NCI-H1105 treated with DMSO at 0.1 percent for 48 hours (cell line): ENCODE data around the gene SULF2.
"Not testable (repeated sequence)": the region's sequence is repeated elsewhere in the genome, so short reads cannot be mapped to it uniquely, and the experiment has no call there.

Source experiments
- DNase-seq: peaks from one replicate; lab custom pipeline; 2025; lab: John Stamatoyannopoulos, UW

SULF2 gene

DNA sequence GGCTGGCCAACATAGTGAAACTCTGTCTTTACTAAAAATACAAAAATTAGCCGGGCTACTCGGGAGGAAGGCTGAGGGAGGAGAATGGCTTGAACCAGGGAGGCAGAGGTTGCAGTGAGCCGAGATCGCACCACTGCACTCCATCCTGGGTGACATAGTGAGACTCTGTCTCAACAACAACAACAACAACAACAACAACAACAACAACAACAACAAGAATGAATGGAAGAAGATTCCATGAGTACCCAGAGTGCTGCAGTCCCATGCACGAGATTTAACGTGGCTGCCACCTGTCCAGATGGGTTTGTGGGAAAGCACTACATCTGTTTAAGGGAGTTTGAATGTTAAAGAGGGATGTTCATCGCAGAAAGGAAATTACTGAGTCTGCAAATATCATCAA, 19.7 kb upstream of the SULF2 start:
- not testable (repeated sequence) for DNase-seq

DNA sequence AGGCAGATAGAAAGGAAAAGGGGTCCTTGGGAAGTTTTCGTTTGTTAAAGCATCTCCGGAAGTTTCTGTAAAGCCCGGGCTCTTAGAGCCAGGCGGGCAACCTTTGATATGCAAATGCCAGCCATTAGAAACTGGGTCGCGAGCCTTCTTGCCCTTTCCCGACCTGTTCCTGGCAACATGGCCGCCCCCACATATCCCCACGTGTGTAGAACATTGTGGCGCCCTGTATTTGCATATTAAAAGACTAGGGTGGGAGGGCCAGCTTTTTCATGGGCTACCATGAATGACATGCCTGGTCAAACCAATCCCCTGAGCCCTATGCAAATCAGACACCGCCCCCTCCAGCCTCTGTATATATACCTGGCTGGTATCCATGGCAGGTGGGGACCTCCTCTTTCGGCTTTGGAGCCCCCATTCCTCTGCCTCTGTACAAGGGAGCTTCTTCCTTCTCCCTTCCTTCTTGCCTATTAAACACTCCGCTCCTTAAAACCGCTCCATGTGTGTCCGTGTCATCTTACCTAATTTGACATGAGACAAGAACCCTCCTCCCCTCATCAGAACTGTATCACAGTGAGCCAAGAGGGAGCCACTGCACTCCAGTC, 19.0 kb upstream of the SULF2 start:
- not testable (repeated sequence) for DNase-seq

DNA sequence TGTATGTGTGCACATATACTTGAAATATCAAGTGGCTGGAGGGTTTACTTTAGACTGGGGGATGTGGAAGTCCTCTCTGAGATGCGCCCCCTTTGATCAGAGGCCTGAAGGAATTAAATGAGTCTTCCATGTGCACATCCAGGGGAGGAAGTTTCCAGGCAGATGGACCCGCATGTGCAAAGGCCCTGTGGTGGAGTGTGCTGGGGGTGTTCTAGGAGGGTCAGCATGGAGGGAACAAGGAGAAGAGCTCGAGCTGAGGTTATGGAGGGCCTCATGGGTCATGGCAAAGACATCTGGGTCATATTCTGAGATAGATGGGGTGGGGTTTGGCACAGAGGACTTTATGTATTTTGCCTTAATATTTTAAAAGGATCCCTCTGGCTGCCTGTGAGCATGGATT, 17.7 kb upstream of the SULF2 start:
- no peak for DNase-seq

DNA sequence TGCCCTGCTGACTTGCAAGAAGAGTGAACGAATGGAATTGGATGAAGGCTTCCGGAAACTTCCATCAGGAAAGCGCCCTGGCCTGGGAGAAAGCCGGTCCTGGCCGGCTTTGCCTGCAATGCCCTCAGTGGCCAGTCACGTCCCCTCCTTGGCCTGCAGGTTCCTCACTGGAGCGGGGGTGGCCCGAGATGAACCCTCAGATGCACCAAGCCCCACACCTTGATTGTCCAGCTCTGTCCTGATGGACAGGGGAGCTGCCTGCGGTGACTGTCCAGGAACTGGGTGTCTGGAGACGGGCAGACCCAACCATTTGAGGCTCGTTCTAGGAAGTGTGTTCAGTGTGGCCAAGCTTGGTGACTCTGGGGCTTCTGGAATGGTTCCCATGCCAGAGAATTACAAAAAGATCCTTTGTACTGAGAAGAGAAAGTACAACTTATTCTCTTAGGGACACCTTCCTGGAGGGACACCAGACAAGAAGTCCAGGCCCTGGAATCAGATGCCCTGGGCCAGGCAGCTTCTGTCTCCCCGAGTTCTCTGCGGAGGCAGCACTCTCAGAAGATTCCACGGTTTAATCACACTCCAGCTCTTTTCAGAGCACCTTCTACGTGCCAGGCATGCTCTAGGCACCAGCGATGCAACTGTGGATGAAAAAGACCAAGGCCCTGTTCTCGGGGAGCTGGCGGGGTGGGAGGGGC, 17.1 kb upstream of the SULF2 start:
- no peak for DNase-seq

DNA sequence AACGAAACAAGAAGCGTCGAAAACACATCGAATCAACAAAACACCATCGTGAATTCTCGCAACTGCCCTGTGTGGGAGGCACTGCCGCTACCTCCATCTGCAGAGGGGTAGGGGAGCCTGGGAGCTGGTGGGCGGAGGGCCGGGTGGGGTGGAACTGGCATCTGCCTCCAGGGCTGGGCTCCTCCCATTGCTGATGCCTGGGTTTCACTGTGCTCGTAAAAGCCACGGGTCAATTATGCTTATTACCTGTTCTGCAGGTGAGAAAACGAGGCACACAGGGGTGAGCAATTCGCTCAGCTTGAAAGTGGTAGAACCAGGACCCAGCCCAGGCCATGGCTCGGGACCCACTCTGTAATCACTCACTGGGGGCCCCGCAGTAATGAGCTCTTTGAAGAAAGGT, 16.5 kb upstream of the SULF2 start:
- DNase-seq = no peak

DNA sequence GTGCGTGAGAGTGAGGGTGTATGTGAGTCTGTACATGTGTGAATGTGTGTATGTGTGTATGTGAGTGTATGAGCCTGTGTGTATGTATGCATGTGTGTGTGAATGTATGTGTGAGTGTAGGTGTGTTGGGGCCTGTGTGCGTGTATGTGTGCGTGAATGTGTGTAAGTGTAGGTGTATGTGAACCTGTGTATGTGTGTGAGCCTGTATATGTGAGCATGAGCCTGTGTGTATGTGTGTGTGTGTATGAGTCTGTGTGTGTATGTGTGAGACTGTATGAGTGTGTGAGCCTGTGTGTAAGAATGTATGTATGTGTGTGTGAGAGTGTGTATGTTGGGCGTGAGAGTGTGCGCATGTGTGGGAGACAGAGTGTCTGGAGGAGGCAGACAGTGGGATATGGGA, 15.8 kb upstream of the SULF2 start:
- DNase-seq = no peak

DNA sequence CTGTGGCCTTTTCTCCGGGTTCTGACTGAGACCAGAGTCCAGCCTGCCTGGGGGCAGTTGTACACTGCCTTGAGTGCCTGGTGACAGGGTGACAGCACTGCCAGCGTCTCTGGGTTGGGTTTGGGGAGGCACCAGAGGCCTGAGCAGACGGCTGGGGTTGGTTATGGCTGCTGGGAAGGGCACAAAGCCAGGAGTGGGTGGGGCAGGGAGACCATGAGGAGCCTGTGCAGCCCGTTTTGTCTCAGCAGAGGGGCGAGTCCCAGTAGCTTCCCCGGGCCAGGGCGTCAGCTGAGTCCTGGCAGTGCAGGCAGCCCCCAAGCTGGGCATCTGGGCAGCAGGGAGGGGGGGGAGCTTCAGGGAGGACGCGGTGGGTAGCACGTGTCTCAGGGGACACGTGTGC, 15.3 kb upstream of the SULF2 start:
- DNase-seq = no peak

DNA sequence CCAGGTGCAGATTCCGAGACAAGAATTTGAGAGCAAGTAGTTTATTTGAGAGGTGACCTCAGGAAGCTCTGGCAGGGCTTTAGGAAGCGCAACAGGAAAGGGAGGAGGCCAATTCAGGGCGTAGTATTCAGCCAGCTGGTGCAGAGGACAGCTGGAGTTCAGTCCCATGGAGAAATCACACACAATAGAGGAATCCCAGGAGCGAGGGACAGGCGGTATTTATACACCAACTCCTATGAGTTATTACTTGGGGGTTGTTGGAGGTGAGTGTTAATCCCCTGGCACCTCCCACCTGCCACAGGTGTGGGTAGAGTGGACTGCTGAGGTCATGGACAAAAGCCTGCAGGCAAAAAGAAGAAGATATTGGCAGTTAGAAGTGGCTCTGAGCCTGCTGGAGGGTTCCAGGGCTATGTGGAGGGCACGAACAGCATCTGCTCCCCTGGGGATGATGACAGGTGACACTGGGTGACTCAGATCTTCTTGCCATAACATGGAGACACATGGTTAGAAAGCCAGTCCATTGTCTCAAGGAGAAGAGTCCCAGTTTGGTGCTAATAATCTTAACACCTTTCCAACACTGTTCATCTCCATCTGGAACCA, 13.9 kb upstream of the SULF2 start:
- DNase-seq = no peak

DNA sequence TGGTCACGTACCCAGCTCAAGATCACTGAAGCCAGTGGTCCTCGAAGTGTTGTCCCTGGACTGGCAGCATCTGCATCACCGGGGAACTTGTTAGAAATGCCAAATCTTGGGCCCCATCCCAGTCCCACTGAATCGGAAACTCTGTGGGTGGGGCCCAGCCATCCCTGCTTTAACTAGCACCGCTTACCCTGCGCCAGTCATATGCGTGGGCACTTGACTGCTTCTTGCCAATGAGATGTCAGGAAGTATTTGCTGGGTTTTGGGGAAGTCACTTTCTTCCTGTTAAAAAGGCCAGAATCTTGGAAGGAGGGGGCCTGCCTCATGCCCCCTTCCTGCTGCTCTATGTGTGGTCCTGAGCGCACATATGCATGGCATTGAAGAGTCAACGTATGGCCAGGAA, 11.7 kb upstream of the SULF2 start:
- no peak for DNase-seq

DNA sequence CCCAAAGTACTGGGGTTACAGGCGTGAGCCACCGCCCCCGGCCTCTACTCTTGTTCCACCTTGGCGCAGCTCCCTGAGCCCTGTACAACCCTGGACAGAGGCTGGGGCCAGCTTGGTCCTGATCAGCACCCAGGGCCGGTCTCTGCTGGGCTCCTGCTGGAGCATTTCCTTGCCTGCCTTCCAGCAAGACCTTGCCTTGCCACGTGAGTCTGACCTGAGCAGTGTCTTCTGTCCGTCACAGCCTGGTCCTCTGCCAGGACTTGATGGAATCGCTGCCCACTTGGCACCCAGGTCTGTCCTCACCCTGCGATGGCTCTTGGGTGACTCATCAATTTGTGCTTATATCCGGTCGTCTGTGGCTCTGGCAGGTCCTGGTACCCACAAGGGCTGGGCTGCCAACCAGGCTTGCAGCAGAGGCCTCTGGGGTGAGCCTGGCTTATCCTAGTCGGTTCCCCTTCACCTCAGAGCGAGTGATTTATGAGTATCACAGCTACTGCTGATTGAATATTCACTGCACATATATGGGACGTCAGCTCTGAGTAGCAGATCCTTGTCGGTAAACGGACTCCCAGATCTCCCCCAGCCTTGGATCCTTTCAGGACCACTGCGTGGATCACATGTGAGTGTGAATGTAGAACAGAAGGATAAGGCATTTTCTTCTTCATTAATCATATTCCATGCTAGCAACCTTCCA, 10.1 kb upstream of the SULF2 start:
- no peak for DNase-seq

DNA sequence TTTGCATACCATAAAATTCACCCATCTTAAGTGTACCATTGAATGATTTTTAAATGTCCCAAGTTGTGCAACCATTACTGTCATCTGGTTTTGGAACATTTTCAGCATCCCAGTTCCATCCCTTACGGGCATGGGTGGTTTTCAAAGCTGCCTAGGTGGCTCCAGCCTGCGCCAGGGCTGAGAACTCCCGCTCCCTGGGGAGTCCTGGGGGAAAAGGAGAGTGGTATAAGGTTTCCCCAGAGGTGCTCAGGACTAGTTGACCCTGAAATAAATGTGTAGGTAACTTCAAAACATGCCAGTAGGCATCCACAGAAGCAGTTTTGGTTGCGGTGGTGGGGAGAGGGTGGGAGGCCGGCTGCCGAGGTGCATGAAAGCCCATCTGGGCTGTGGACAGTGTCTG, 9.0 kb upstream of the SULF2 start:
- not testable (repeated sequence) for DNase-seq

DNA sequence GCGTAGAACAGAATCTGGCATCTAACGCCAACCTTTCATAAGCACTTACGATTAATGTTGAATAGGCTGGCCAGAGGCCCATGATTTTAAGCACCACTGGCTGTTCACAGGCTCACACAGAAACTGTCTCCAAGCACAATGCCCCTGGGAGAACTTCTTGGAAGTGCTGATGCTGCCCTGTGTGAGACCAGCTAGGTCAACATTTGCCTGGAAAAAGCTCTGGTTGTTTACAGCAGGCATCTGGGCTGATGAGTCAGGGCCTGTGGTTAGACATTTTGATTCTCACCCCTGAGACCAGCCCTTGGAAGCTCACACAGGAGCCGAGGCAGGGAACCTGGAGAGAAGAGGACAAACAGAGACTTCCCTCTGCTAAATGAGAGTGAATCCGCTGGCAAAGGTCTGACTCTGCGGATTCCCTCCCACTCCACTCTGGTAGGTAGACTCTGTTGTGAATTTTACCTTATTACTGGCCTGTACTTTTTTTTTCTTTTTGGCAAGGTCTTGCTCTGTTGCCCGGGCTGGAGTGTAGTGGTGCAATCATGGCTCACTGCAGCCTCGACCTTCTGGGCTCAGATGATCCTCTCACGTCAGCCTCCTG, 6.8 kb upstream of the SULF2 start:
- DNase-seq = peak; percentile 14

DNA sequence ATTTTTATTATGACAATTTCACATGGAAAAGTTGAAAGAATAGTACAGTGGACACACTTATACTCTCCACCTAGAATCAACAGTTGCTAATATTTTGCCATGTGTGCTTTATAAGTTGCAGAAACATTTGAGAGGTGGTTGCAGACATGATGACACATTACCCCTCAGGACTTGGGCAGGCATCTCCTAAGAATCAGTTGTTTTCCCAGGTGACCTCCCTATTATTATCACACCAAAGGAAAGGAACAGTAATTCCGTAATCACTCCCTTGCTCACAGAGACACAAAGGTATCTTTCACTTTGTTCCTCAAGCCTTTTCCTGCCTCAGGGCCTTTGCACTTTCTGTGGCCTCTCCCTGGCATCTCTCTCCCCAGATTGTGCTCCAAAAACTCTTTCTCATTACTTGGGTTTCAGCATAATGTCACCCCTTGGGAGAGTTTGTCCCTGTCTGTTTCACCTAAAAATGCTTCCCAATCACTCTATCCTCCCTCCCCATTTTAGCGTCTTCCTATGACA, 5.9 kb upstream of the SULF2 start:
- no peak for DNase-seq

DNA sequence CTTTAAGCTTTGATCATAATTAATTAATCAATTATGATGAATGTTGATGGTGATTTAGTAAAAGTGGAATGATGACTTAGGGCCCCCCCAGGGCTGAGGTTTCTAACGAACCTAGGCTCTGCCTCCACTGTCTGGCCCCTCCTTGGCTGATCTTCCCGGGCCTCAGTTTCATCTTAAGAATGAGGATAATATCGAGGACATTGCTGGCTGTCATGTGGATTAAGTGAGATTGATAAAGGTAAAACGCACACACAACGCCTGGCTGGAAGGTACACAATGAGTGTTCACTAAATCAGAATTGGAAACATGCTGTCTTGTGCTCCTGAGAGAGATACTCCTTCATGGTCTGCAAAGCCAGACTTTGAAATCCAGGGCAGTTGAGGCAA, 5.3 kb upstream of the SULF2 start:
- DNase-seq = no peak

DNA sequence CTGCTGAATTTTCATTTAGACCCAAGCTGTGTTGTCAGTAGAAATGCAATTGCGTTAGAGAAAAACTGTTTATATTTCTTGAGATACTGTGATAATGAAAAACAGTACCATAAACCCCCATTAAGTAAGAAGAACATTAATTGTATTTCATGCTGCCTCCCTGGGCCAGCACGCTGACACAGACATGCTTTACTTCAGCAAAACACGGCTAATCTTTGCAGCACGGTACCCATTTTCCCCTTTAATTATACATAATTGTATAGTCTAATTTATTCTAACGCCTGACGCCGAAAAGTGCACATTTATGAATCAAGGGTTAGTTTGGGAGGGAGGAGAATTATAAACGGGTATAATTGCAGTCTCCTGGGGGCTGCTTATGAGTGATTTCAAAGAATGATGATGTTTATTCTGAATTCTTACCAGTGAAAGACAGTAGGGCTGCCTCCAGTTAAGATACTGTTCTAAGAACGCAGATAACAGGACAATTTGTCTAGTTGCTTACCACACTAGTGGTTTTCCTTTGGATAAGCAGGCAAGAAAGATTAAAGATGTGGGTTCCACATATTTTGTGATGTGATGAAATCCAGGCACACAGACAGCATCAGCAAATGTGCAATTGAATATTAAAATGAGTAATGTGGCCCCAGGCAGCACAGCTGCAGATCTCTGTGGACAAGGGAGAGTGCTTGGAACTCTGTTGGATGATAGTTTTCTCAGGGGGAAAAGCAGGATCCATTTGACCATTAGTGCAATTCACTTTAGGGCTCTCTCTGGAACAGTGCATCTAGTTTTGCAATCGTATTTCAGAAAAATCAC, 4.7 kb upstream of the SULF2 start:
- DNase-seq = peak; percentile 41

DNA sequence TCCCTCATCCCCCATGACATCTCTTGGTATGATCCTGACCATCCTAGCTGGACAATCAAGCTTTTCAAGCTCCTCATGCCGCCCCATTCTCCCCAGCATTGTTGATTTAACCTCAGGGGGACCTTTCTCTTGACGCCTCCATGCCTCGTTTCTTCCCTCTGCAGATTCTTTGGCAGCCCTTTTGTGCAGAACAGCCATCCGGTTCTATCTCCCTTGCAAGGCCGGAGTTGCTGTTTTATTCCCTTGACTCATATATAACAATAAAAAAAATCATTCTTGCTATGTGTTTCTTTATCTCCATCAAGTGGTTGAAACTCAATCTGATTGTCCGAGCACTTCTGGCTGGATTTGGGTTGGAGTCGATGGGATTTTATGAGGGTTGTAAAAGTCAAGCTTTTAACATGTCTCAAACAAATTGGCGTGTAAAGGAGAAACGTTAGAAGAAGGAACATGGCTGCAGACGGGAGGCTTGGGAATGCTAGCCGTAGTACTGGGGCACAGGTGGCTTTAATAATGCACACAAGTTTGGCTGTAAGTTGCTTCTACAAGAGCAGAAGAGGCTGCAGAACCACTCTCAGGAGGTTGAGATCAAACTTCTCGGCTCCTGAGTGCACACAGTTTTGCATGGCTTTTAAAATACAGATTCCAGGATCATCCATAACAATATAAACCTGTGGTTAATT, 3.9 kb upstream of the SULF2 start:
- no peak for DNase-seq

DNA sequence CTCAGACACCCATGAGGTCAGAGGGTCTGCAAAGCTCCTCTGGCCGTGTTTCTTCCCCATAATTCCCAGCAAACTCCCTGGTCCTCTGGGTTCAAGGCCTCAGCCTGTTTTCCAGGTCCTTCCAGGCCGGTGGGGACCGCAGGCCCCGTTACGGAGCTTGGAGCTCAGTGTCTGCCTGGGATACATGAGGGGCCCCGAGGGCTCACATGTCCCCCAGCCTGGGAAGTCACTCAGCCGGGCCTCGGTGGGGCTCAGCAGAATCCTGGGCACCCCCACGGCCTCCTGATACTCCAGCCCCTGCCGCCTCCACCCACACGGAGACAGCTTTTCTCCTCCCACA, 3.4 kb upstream of the SULF2 start:
- no peak for DNase-seq

DNA sequence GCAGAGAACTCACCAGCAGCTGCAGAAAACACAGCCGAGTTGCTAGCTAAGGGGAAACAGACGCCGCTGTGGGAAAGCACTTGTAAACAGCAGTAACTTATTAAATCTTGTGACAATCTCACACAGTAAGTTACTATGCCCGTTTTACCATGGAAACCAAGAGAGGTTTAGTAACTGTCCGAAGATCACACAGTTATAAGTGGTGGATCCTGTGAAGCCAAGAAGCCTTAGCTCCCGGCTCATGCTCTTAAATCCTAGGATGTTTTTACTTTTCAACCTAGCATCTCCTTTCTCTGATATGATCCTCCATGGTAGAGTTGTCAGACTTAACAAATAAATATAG, 1.5 kb upstream of the SULF2 start:
- DNase-seq = no peak

DNA sequence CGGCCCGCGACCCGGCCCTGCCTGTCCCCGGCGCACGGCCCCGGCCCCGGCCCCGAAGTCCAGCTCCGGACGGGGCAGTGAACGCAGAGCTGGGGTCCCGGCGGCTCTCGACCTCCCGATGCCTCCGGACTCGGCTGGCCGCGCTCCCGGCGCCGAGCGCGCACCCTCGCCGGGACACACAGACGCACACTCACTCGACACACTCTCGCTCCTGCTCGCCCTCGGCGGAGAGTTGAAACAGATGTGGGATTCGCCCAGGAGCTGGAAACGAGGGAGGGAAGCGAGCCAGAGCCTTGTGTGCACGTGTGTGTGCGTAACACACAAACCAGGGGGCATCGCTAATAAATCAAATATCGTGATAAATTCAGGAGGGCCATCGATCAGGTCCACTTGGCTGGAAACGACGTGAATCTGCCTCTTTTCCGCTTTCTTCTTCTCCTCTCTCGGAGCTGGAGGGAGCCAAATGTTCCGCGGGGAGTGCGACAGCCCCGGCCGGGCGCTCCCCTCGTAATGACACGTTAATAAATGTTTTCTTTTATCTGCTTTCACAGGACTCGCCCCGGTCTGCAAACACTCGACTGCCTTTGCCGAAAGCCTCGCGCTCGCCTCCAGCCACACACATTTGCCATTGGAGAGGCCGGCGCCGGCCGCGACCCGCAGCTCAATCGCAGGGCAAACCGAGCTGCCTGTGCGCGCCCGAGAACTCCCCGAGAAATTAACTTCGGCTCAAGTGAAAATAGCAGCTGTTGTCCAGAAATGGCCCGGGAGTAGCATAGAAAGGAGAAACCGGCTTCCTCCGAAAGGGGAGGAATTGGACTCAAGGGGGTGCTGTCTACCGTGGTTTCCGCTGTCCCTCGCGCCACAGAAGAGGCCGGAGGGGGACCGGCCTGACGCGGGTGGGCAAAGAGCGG, 828 bp upstream of the SULF2 start:
- peak; percentile 76 for DNase-seq

DNA sequence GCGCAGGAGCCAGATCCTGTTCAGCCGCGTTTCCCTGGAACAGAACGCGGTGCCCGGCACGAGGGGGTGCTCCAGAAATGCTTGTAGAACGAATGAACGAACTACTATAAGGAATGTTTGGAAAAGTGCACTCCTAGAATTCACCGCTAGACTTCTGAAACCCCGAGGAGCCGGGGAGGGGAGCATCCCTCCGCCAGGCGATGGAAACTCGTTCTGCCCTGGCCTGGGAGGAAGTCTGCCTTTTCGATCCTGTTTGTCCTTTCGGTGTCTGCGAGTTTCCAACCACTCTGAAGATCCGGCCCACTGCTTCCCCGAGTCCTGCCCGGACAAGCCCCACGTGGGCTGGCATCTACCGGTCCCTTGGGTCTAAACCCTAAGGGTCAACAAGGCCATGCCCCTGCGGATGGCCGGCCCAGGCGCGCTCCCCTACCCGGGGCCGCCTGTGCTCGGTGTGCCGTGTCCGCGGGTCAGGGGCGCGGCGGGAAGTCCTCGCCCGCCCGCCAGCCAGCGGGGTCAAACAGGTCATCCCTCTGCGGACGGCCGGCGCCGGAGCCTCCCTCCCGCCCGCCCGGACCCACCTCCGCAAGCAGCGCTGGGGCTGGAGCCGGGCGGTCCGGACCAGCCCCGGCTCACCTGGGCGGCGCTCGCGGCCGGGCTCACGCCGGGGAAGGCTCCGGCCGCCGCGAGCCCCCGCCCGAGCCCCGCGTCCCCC, 526 bp downstream of the SULF2 start:
- DNase-seq = peak; percentile 27
